Esophagus squamous epithelium (tissue), 5 donors: ENCODE results near the gene ADGRG4. TPM values are rescaled to one million over a fixed set of nuclear protein-coding genes. Genes with fewer than 3 reads are reported as not detected.

Experiments
- DNase-seq: peaks from one replicate; lab custom pipeline; 2025; lab: John Stamatoyannopoulos, UW
- H3K27ac ChIP-seq, 4 donors: fragments of 200-600 bp; sonication (generic); one replicate each; pipeline ENCODE4 v1.5.1; 2016 to 2019; ENCODE audit warnings: mild to moderate bottlenecking in 1 of 4
- H3K27me3 ChIP-seq, 4 donors: fragments of 200-600 bp; sonication (generic); 1 replicate in 3 of 4; 2 replicates in 1 of 4; pipeline versions ENCODE4 v1.5.1 to v1.6.0; 2017 to 2021; ENCODE audit warnings: antibody characterized with exemption in 1 of 4
- H3K36me3 ChIP-seq, 3 donors: fragments of 200-600 bp; sonication (generic); one replicate each; pipeline ENCODE4 v1.5.1; 2016 to 2019
- H3K4me1 ChIP-seq, 3 donors: fragments of 200-600 bp; sonication (generic); one replicate each; pipeline ENCODE4 v1.5.1; 2017 to 2019
- H3K4me3 ChIP-seq, 4 donors: fragments of 200-600 bp; sonication (generic); 1 replicate in 3 of 4; 2 replicates in 1 of 4; pipeline ENCODE4 v1.5.1; 2016 to 2019; ENCODE audit warnings: mild to moderate bottlenecking in 2 of 4, moderate library complexity in 1 of 4
- H3K9me3 ChIP-seq, 3 donors: fragments of 200-600 bp; sonication (generic); one replicate each; pipeline ENCODE4 v1.5.1; 2016 to 2019
- CTCF ChIP-seq, 6 experiments: fragments of 450-650 bp in 4 of 6; fragments of 200-600 bp in 2 of 6; sonication (generic) in 2 of 6; IDR thresholded peaks; one replicate each; pipeline ENCODE4 v1.5.1; 2016 to 2019; ENCODE audit warnings: antibody characterized with exemption in 6 of 6, mild to moderate bottlenecking in 4 of 6, moderate library complexity in 4 of 6
- POLR2A ChIP-seq, 4 donors: fragments of 450-650 bp; IDR thresholded peaks; one replicate each; pipeline ENCODE4 v1.6.1; 2017; ENCODE audit warnings: antibody characterized with exemption in 4 of 4, mild to moderate bottlenecking in 4 of 4, moderate library complexity in 3 of 4
- WGBS, 2 donors: methylation state at CpG; one replicate each; pipeline ENCODE4 v1.1.5; 2018; 5-methylcytosine and 5-hydroxymethylcytosine counted together
- intact Hi-C: fragments of 100-400 bp; cut with DNase I; formaldehyde crosslinking; loops from one replicate; pipeline ENCODE4 v1.15.0; 2022
- total RNA-seq, 4 donors: library from RNA; depleted of rRNA; stranded (reverse); fragments of >200 nt; gene quantifications; one replicate each; pipeline ENCODE4 v1.1.0, GENCODE V29; 2016
- donor health status: DM: yes; HTN: yes; CAD: no.

ADGRG4 gene
- total RNA-seq, 4 donors from 2014 or later: 0.19 TPM; not detected in 3

- intact Hi-C loops: no loop called here
- Histone ChIP-seq H3K4me3 (no peak overlapping the region), H3K27me3 (no peaks in the 10 kb centered on the region), H3K27ac (no peak overlapping the region), H3K9me3 (no peaks in the 10 kb centered on the region), H3K36me3 (no peaks in the 10 kb centered on the region), H3K4me1 (no peaks in the 10 kb centered on the region)
- TF ChIP-seq CTCF (IDR thresholded peaks at IDR 0.05) (no peak), POLR2A (IDR thresholded peaks at IDR 0.05) (no peak)
- DNase-seq: no peak
- 66 to 69% methylated on average over 2 of the region's 2 CpGs for WGBS, 2 donors
These were observed 45.7 kb downstream of the ADGRG4 start for GRCh38 chrX:136346506-136346905.

GRCh38 chrX:136347706-136348105, 46.9 kb downstream of the ADGRG4 start:
- Histone ChIP-seq H3K4me3 (no peak overlapping the region), H3K9me3 (no peaks in the 10 kb centered on the region), H3K36me3 (no peaks in the 10 kb centered on the region), H3K4me1 (no peaks in the 10 kb centered on the region), H3K27me3 (no peaks in the 10 kb centered on the region), H3K27ac (no peak overlapping the region)
- no peak for DNase-seq
- TF ChIP-seq CTCF (IDR thresholded peaks at IDR 0.05) (no peak), POLR2A (IDR thresholded peaks at IDR 0.05) (no peak)
- 44 to 45% methylated on average over 1 of the region's 1 CpG for WGBS, 2 donors
- intact Hi-C loops: no loop called here

GRCh38 chrX:136353526-136354093, 52.8 kb downstream of the ADGRG4 start:
- no peak for DNase-seq
- Histone ChIP-seq H3K27ac (no peak overlapping the region), H3K9me3 (no peaks in the 10 kb centered on the region), H3K4me1 (no peaks in the 10 kb centered on the region), H3K4me3 (no peak overlapping the region), H3K36me3 (no peaks in the 10 kb centered on the region), H3K27me3 (no peaks in the 10 kb centered on the region)
- TF ChIP-seq CTCF (IDR thresholded peaks at IDR 0.05) (no peak), POLR2A (IDR thresholded peaks at IDR 0.05) (no peak)
- intact Hi-C loops: no loop called here
- whole genome bisulfite sequencing, 2 donors: 19 to 62% methylated on average over 4 of the region's 4 CpGs

GRCh38 chrX:136354201-136354600, 53.4 kb downstream of the ADGRG4 start:
- no peaks in the 10 kb centered on the region for H3K27me3 ChIP-seq
- H3K4me1 ChIP-seq: no peaks in the 10 kb centered on the region
- no peaks in the 10 kb centered on the region for H3K36me3 ChIP-seq
- no peak for TF ChIP-seq CTCF (IDR thresholded peaks at IDR 0.05)
- no peak for TF ChIP-seq POLR2A (IDR thresholded peaks at IDR 0.05)
- WGBS, 2 donors: 37 to 50% methylated on average over 4 of the region's 4 CpGs
- intact Hi-C loops: no loop called here
- H3K27ac ChIP-seq: no peak overlapping the region
- no peak overlapping the region for H3K4me3 ChIP-seq
- no peaks in the 10 kb centered on the region for H3K9me3 ChIP-seq
- no peak for DNase-seq

- no peaks in the 10 kb centered on the region for H3K4me1 ChIP-seq
- no peak overlapping the region for H3K27ac ChIP-seq
- intact Hi-C loops: no loop called here
- H3K4me3 ChIP-seq: no peak overlapping the region
- TF ChIP-seq POLR2A (IDR thresholded peaks at IDR 0.05): no peak
- no peak for TF ChIP-seq CTCF (IDR thresholded peaks at IDR 0.05)
- 69 to 83% methylated on average over 5 of the region's 5 CpGs for WGBS, 2 donors
- H3K27me3 ChIP-seq: no peaks in the 10 kb centered on the region
- H3K36me3 ChIP-seq: no peaks in the 10 kb centered on the region
- no peak for DNase-seq
- no peaks in the 10 kb centered on the region for H3K9me3 ChIP-seq
These were observed 68.6 kb downstream of the ADGRG4 start for GRCh38 chrX:136369377-136369776.
